NCI-H82 treated with DMSO at 0.1 percent for 48 hours (cell line): Measurements from ENCODE around the gene MXRA8.
"Not testable (repeated sequence)": the region's sequence is repeated elsewhere in the genome, so short reads cannot be mapped to it uniquely, and the experiment has no call there.

ENCODE experiments used
- DNase-seq: peaks from one replicate; lab custom pipeline; 2025; ENCODE audit not compliant: unreplicated experiment; lab: John Stamatoyannopoulos, UW

Gene MXRA8

GRCh38 chr1:1324084-1324523, 34.3 kb downstream of the MXRA8 start:
- no peak for DNase-seq

GRCh38 chr1:1322952-1323351, 35.4 kb downstream of the MXRA8 start:
- DNase-seq, result no peak

DNA sequence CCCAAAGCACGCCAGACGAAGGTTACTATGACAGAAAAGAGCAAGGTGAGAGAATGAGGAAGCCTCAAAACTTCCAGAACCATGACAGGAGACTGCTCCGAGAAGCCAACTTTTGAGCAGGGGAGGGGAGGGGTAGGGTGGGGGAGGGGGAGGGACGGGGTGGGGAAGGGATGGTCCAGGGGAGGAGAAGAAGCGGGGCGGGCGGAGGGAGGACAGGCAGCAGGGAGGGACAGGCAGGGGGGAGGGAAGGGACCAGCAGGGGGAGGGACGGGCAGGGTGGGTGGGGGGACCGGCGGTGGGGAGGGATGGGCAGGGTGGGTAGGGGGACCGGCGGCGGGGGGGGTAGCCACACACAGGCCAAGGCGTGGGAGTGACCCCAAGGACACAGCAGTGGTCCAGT, 35.9 kb downstream of the MXRA8 start:
- DNase-seq, result no peak

DNA sequence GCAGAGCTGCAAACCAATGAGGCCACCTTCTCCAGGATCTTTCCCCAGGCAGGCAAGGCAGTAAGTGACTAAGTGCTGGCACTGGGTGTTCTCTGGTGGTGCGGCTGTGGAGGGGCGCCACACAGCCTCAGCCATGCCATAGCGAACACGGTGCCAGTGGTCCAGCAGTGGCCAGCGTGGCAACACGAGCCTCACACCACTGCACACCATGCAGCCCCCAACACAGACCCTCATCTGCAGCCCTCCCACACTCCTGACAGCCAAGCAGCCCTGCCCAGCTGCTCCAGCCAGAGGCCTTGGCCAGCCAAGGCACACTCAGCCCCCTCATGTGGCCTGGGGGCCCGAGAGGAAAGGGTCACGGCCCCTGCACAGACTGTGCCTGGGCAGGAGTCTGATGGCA, 36.9 kb downstream of the MXRA8 start:
- no peak for DNase-seq

DNA sequence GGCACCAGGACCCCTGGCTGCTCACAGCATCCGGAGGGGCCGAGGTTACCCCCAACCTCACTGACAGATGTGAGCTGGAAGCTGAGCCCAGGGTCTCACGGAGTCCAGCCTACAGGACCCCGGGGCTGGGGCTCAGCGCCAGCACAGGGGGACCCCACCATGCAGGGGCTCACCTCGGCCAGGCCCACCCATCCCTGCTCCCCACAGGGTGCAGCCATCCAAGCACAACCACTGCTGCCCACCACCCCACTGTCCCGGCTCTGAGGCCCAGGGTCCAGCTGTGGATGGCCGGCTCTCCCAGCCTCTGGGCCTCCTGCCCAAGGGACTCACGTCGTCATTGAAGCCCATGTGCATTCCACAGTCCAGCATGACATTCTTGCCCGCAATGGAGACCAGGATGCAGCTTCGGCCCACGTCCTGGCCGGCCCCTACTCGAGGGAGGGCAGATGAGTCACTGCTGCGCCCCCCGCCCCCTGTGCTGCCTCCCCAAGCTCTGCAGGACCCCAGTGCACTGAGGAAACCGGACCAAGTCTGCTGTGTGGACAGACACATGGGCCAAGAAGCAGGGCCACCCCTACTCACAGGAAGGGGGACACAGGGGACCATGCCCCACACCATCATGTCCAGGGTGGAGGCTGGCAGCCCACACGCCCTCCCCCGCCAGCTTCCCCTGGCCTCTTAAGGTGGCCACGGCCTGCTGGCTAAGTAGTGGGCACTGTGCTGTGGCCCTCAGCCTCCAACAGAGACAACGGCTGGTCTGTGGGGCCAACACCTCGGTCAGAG, 37.5 kb downstream of the MXRA8 start:
- no peak for DNase-seq

DNA sequence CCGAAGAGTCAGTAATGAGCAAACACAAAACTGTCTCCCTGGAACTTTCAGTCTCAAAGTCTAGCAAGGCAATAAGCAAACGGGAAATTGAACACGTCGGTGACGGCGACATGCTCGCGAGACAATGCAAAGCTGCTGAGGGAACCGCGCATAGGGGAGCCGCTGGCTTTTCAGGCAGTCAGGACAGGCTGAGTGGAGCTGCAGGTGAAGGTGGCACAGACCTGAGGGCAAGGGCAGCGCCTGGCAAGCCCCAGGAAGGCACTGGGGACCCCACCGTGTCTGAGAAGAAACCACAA, 38.8 kb downstream of the MXRA8 start:
- no peak for DNase-seq

DNA sequence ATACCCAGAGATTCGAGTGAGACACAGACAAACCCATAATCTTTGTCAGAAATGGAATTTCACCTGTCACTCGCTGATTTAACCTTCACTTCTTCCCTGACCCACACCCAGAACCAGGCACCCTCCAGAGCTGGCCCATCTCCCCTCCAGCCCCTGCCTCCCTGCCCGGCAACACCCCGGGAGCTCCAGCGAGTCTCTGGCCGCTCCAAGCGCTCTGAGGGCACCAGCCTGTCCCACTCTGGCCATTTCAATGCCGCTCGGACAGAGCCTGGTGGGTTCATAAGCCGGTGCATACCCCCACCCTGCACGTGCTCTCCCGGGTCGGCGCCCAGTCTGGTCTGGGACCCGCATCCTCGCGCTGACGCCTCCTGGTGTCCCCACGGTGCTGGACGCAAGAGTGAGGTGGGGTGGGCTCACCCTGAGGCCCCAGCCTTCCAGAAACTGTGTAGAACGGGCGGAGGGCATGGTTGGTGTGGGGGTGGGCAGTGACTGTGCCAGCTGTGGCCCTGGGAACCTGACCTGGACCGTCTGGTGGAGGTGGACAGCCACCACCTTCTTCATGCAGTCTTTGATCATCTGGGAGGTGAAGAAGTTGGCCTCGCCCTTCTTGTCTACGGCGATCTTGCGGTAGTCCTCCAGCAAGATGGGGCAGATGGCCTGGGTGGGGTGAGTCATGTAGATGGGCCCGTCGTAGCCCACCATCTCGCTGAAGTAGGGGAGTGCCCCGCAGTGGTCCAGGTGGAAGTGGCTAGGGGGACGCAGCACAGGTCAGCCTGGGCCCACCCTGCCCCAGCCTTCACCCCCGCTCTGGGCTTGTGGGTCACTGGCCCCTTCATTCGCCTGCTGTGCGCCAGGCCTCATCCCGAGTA, 39.3 kb downstream of the MXRA8 start:
- no peak for DNase-seq

DNA sequence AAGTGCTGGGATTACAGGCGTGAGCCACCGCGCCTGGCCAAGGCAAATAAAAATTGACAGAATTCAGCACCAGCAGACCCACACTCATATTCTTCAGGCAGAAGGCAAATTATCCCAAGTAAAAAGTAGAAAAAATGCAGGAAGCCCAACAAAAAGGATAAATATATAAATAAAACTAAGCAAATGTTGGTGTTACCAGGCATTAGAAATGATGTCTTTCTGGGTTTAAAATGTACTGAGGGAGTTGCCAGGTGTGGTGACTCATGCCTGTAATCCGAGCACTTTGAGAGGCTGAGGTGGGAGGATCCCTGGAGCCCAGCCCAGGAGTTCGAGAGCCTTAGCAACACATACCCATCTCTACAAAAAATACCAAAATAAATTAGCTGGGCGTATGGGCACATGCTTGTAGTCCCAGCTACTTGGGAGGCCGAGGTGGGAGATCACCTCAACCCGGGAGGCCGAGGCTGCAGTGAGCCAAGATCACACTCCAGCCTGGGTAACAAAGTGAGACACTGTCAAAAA, 40.2 kb downstream of the MXRA8 start:
- no peak for DNase-seq

DNA sequence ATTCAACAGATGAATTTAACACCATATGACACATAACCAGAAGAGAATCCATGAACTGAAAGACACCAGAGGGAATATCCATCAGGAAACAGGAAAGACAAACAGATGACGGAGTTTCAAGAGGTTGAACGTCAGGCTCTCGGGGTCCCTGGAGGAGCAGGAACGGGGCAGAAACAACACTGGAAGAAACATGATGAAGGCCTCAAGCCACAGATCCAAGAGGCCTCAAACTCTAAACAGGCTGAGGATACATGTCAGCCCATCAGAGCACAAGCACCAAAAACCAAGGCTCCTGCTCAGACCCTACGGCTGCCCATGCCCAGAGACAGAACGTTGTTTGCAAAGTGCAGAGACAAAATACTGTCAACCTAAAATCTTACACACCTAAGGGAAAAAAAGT, 40.9 kb downstream of the MXRA8 start:
- DNase-seq, result no peak

DNA sequence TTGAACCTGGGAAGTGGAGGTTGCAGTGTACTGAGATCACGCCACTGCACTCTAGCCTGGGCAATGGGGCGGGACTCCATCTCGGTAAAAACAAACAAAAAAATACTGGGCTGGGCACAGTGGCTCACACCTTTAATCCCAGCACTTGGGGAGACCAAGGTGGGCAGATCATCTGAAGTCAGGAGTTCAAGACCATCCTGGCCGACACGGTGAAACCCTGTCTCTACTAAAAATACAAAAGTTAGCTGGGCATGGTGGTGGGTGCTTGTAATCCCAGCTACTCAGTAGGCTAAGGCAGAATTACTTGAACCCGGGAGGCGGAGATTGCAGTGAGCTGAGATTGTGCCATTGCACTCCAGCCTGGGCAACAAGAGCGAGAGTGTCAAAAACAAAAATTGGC, 42.2 kb downstream of the MXRA8 start:
- DNase-seq, result not testable (repeated sequence)

GRCh38 chr1:1315435-1315954, 42.9 kb downstream of the MXRA8 start:
- no peak for DNase-seq

- DNase-seq, result no peak
Measured at GRCh38 chr1:1314678-1315335, 43.5 kb downstream of the MXRA8 start.

DNA sequence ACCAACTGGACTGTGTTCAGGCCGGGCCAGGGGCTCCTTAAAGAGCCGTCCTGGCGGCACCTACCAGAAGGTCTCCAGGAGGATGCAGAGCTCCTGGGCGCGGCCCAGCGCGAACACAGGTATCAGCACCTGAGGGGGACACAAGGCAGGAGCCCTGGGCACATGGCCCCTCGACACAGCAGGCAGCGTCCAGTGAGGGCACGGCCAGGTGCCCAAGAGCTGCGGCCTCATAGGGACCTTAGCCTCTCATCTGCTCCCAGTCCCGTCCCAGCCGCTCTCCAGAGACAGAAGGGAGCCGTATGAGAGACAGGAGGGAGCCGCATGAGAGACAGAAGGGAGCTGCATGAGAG, 44.1 kb downstream of the MXRA8 start:
- DNase-seq, result no peak

- DNase-seq, result no peak
Measured at GRCh38 chr1:1313500-1314236, 44.7 kb downstream of the MXRA8 start.

DNA sequence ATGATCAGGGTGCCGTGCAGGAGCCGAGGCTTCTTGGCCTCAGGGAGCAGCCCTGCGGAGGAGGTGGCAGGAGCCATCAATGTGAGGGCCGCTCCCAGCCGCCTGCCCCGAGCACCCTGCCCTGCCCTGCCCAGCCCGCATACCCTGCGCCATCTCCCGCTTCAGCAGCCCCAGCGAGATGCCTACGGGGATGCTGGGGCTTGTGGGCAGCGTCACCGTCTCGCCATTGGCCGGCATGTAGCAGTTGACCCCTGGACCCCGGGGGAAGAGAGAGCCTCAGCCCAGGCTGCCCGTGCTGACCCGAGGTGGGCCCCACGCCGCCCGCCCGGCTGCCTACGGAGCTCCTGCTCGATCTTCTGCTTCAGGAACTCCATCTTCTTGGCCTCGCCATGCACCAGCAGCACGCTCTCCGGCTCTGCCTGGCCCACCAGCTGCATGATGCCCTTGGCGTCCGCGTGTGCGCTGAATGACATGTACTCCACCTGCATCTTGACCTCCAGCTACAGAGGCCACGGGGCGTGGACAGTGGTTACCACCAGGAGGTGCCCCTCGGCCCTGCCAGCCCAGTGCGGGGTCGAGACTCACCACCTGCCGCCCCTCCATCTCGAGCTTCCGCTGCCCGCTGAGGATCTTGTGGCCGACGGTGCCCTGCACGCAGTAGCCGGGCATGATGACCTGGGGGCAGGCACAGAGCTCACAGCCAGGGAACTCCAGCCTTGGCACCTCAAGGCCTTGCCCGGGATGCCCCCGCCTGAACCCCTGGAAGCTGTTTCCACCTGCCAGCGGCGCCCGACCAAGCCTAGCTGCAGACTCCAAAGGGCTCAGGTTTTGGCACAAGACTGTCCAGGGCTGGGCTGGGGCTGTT, 45.7 kb downstream of the MXRA8 start:
- DNase-seq, result no peak

- no peak for DNase-seq
Measured at GRCh38 chr1:1311107-1312104, 46.9 kb downstream of the MXRA8 start.

- no peak for DNase-seq
Measured at GRCh38 chr1:1310476-1311053, 47.8 kb downstream of the MXRA8 start.

- DNase-seq, result no peak
Measured at GRCh38 chr1:1310109-1310385, 48.3 kb downstream of the MXRA8 start.
